Measurements from ENCODE around the gene BATF. TPM values are rescaled to one million over a fixed set of nuclear protein-coding genes. Genes with fewer than 3 reads are reported as not detected.

Gene BATF
- total RNA-seq, 1 donor from 2014 or later, result not detected

- Mint-ChIP-seq H3K27me3 (ENCODE audit: low read depth) (peaks cover 28% of the 10 kb centered on the region), H3K27ac (ENCODE audit: unreplicated experiment) (no peak overlapping the region), H3K4me1 (ENCODE audit: low read depth) (peaks cover 3% of the 10 kb centered on the region), H3K9me3 (ENCODE audit: low read depth) (peaks cover 25% of the 10 kb centered on the region), H3K4me3 (ENCODE audit: unreplicated experiment) (no peak overlapping the region), H3K36me3 (ENCODE audit: low read depth) (peaks cover 8% of the 10 kb centered on the region)
- TF ChIP-seq CTCF (IDR thresholded peaks at IDR 0.05), result no peak
- DNase-seq (ENCODE audit: low spot score), result no peak
Measured at GRCh38 chr14:75513911-75514672, 8.2 kb upstream of the BATF start.

- no peak for TF ChIP-seq CTCF (IDR thresholded peaks at IDR 0.05)
- H3K4me1 Mint-ChIP-seq (ENCODE audit: low read depth), result peaks cover 3% of the 10 kb centered on the region
- H3K36me3 Mint-ChIP-seq (ENCODE audit: low read depth), result peaks cover 8% of the 10 kb centered on the region
- DNase-seq (ENCODE audit: low spot score), result no peak
- no peak overlapping the region for H3K27ac Mint-ChIP-seq (ENCODE audit: unreplicated experiment)
- H3K27me3 Mint-ChIP-seq (ENCODE audit: low read depth), result peaks cover 27% of the 10 kb centered on the region
- H3K9me3 Mint-ChIP-seq (ENCODE audit: low read depth), result peaks cover 22% of the 10 kb centered on the region
- peak overlapping the region; percentile 47 for H3K4me3 Mint-ChIP-seq (ENCODE audit: unreplicated experiment)
Measured at GRCh38 chr14:75514673-75515628, 7.3 kb upstream of the BATF start.

- TF ChIP-seq CTCF (IDR thresholded peaks at IDR 0.05), result no peak
- peaks cover 8% of the 10 kb centered on the region for H3K36me3 Mint-ChIP-seq (ENCODE audit: low read depth)
- no peak overlapping the region for H3K27ac Mint-ChIP-seq (ENCODE audit: unreplicated experiment)
- no peak for DNase-seq (ENCODE audit: low spot score)
- H3K4me1 Mint-ChIP-seq (ENCODE audit: low read depth), result peaks cover 3% of the 10 kb centered on the region
- H3K9me3 Mint-ChIP-seq (ENCODE audit: low read depth), result peaks cover 17% of the 10 kb centered on the region
- peaks cover 27% of the 10 kb centered on the region for H3K27me3 Mint-ChIP-seq (ENCODE audit: low read depth)
- H3K4me3 Mint-ChIP-seq (ENCODE audit: unreplicated experiment), result no peak overlapping the region
Measured at GRCh38 chr14:75515629-75515996, 6.7 kb upstream of the BATF start.

GRCh38 chr14:75518625-75519024 is 3.6 kb upstream of the BATF start:
- Mint-ChIP-seq H3K9me3 (ENCODE audit: low read depth) (no peaks in the 10 kb centered on the region), H3K27me3 (ENCODE audit: low read depth) (peaks cover 30% of the 10 kb centered on the region)
- peak; percentile 33 for TF ChIP-seq CTCF (IDR thresholded peaks at IDR 0.05)

GRCh38 chr14:75519394-75519793 is 2.9 kb upstream of the BATF start:
- Mint-ChIP-seq H3K36me3 (ENCODE audit: low read depth) (no peaks in the 10 kb centered on the region), H3K27me3 (ENCODE audit: low read depth) (peaks cover 30% of the 10 kb centered on the region), H3K9me3 (ENCODE audit: low read depth) (no peaks in the 10 kb centered on the region), H3K27ac (ENCODE audit: unreplicated experiment) (no peak overlapping the region), H3K4me3 (ENCODE audit: unreplicated experiment) (no peak overlapping the region), H3K4me1 (ENCODE audit: low read depth) (peaks cover 3% of the 10 kb centered on the region)
- no peak for TF ChIP-seq CTCF (IDR thresholded peaks at IDR 0.05)
- no peak for DNase-seq (ENCODE audit: low spot score)

More at GRCh38 chr14:75518625-75519024, 3.6 kb upstream of the BATF start:
- Mint-ChIP-seq H3K36me3 (ENCODE audit: low read depth) (no peaks in the 10 kb centered on the region), H3K4me3 (ENCODE audit: unreplicated experiment) (no peak overlapping the region), H3K4me1 (ENCODE audit: low read depth) (peaks cover 3% of the 10 kb centered on the region), H3K27ac (ENCODE audit: unreplicated experiment) (no peak overlapping the region)
- DNase-seq (ENCODE audit: low spot score), result no peak

Data from chondrocyte (in vitro differentiated cells).